NCI-H2171 treated with DMSO at 0.1 percent for 48 hours (cell line): ENCODE data around the gene SPRR2G.
"Not testable (repeated sequence)": the region's sequence is repeated elsewhere in the genome, so short reads cannot be mapped to it uniquely, and the experiment has no call there.

ENCODE experiments used
- DNase-seq: peaks from one replicate; lab custom pipeline; 2025; lab: John Stamatoyannopoulos, UW

Gene SPRR2G

DNA sequence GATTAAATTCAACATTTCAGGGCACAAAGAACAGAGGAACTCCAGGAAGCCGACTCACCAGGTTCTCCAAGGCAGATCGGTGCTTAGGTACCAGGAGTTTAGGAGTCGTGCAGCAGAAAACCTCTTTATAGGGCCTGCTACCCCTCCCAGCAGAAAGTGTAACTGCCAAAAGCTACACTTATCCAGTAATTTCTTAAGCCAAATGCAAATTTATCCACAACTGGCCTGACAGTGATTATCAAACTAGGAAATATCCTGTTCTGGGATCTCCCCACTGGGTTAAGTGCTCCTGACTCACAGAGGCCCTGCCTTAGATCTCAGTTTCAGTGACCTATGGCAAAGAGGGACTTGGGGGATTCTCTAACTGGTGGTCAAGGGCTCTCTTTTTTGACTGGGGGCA, 37.3 kb downstream of the SPRR2G start, which contains the start of gene SPRR2F:
Gene SPRR2F (minus strand): TSS at position 101 of the 400 bp plus-strand sequence. CDS start 783 bp downstream, outside the sequence.
- DNase-seq: no peak

DNA sequence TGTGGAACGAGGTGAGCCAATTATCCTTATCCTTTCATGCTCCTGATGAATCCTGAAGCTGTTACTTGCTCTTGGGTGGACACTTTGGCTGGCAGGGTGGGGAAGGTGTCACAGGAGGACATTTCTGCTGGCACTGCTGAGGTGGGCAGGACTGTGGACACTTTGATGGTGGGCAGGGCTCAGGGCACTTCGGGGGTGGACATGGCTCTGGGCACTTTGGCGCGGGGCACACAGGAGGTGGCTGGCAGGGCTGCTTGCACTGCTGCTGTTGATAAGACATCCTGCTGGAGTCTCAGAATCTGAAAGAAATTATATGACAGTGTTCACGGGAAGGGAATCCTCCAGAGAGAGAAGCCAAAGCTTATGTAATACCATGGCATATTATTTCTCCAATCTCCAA, 38.2 kb downstream of the SPRR2G start:
- DNase-seq: not testable (repeated sequence)

DNA sequence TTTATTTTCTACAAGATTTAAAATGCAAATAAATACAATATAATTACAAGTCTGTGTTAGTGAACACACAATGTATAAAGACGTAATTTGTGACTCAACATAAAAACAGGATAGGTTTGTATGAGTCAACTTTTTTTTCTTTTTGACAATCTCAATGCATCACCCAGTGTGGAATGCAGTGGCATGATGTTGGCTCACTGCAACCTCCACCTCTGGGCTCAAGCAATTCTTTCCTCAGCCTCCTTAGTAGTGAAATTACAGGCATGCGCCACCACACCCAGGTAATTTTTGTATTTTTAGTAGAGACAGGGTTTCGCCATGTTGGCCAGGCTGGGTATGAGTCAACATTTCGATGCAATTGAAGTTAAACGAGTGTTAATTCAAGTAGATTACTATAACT, 50.4 kb downstream of the SPRR2G start:
- DNase-seq: no peak
